SU-DHL-6 (cell line): ENCODE measurements around the gene HECTD4.

Experiments used
- EZH2phosphoT487 ChIP-seq: fragments of 200-600 bp; sonication (generic), shearing (Covaris generic); conservative IDR thresholded peaks from 2 replicates; pipeline ENCODE4 v1.6.1; 2018; ENCODE audit warnings: mild to moderate bottlenecking, antibody characterized with exemption, low read length, moderate library complexity, mixed read lengths
- TF ChIP-seq, protein P1 (sequence below): fragments of 200-600 bp; sonication (generic); IDR thresholded peaks from one replicate; pipeline ENCODE4 v1.5.1; 2017; ENCODE audit warnings: antibody characterized with exemption, mild to moderate bottlenecking, low read length, moderate library complexity; ENCODE audit not compliant: insufficient read depth, poor library complexity, severe bottlenecking

DNA sequence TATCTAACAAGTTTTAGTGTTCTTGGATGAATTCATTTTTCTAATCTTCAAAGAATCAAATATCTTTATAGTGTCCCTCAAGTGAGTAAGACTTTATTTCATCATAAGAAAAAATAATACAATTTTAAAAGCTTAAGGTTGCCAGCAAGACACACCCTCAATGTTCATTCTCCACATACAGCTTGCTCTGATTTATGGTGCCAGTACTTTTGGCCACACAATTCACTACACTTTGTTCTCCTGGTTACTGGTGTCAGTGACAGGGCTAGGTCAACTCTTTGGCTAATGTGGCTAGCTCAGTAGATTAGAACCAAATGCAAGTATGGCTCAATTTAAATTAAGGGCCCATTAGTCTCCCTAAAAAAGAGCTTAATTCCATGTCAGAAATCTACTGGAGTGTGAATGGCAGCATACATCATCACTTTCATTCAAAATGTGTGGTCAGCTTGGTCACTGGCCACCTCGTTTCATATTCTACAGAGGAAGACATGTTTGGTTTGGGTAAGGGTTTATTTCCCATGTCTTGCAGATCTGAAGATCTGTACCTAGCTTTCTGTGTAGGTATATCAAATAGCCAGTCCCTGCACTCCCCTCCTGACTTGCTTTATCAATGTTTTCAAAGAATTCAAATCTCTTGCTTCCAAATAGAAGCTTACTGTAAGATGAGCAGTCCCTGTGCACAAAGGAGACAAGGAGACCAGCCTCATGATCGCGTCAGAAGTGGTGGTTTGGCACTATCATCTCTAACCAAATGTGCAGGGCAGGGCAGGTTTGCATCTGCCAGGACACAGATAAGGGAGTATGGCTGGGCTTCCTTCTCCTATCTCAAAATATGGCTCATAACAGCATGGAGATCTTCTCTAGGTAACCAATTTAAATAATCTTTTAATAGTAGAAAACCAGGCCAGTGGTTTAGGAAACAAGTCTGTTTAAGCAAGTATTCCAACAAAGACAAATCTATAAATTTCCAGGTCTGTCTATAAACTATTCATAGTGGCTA, 31.3 kb downstream of the HECTD4 start:
- TF ChIP-seq, protein P1, sequence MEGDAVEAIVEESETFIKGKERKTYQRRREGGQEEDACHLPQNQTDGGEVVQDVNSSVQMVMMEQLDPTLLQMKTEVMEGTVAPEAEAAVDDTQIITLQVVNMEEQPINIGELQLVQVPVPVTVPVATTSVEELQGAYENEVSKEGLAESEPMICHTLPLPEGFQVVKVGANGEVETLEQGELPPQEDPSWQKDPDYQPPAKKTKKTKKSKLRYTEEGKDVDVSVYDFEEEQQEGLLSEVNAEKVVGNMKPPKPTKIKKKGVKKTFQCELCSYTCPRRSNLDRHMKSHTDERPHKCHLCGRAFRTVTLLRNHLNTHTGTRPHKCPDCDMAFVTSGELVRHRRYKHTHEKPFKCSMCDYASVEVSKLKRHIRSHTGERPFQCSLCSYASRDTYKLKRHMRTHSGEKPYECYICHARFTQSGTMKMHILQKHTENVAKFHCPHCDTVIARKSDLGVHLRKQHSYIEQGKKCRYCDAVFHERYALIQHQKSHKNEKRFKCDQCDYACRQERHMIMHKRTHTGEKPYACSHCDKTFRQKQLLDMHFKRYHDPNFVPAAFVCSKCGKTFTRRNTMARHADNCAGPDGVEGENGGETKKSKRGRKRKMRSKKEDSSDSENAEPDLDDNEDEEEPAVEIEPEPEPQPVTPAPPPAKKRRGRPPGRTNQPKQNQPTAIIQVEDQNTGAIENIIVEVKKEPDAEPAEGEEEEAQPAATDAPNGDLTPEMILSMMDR = no peak
- no peak for TF ChIP-seq EZH2phosphoT487
